Ovary (tissue), 9 donors: ENCODE measurements around the gene THRB. TPM values are rescaled to one million over a fixed set of nuclear protein-coding genes. Genes with fewer than 3 reads are reported as not detected.

Source experiments
- DNase-seq, 5 donors: peaks; one replicate each; pipeline ENCODE4 v3.0.0-alpha.2; 2019 to 2020
- H3K27ac ChIP-seq, 2 donors: fragments of 200-600 bp; one replicate each; pipeline versions ENCODE4 v1.5.1 to v1.8.0; 2019 to 2022
- H3K27me3 ChIP-seq: fragments of 200-600 bp; one replicate; pipeline ENCODE4 v1.8.0; 2022
- H3K36me3 ChIP-seq: fragments of 200-600 bp; sonication (generic); one replicate; pipeline ENCODE4 v1.5.1; 2019
- H3K4me1 ChIP-seq: one replicate; pipeline ENCODE4 v1.8.1; 2013; ENCODE audit warnings: mild to moderate bottlenecking, moderate library complexity; ENCODE audit not compliant: insufficient read depth
- H3K4me3 ChIP-seq: fragments of 200-600 bp; sonication (generic); one replicate; pipeline ENCODE4 v1.5.1; 2017
- H3K9me3 ChIP-seq, 2 donors: fragments of 200-600 bp in 1 of 2; sonication (generic) in 1 of 2; one replicate each; pipeline versions ENCODE4 v1.5.1 to v1.8.1; 2013 to 2019; ENCODE audit warnings: mild to moderate bottlenecking in 1 of 2, moderate library complexity in 1 of 2
- EP300 ChIP-seq: sonication (generic); formaldehyde crosslinking; IDR thresholded peaks from one replicate; pipeline ENCODE4 v1.6.1; 2017; ENCODE audit warnings: antibody characterized with exemption
- POLR2A ChIP-seq: fragments of 450-650 bp; IDR thresholded peaks from one replicate; pipeline ENCODE4 v1.6.1; 2017; ENCODE audit warnings: antibody characterized with exemption, mild to moderate bottlenecking, moderate library complexity
- WGBS, 3 donors: extraction: QIAGEN DNeasy Blood & Tissue Kit in 1 of 3; methylation state at CpG; one replicate each; pipeline versions ENCODE4 v1.1.5 to v1.1.7; 2013 to 2017; 5-methylcytosine and 5-hydroxymethylcytosine counted together
- intact Hi-C, 4 donors: fragments of 100-400 bp; cut with DNase I; formaldehyde crosslinking; loops; one replicate each; pipeline versions ENCODE4 v1.11.0 to v1.15.1; 2022 to 2023
- polyA plus RNA-seq, 2 donors: library from polyadenylated mRNA; stranded (reverse); fragments of 200-250 nt in 1 of 2; fragments of 350-450 nt in 1 of 2; fragmentation: Illumina TruSeq in 1 of 2; extraction: RNeasy Lipid Tissue Mini Kit (QIAGEN cat#74804) in 1 of 2; gene quantifications; one replicate each; pipeline ENCODE4 v1.2.3, GENCODE V29; 2013 to 2014
- total RNA-seq, 7 donors: library from RNA; depleted of rRNA in 2 of 7; stranded (reverse); fragments of >200 nt in 2 of 7; fragmentation: NEBNext Ultra II Directional in 3 of 7; extraction: Animal tissue kit (Norgen Biotek cat#: 25700) in 3 of 7; gene quantifications; one replicate each; pipeline versions ENCODE4 v1.1.0 to v1.2.4, GENCODE V29; 2016 to 2023
- TF ChIP-seq, protein P1 (sequence below), 3 donors: fragments of 450-650 bp in 2 of 3; fragments of 200-600 bp in 1 of 3; IDR thresholded peaks; one replicate each; pipeline versions ENCODE4 v1.5.1 to v1.8.0; 2016 to 2022; ENCODE audit warnings: antibody characterized with exemption in 3 of 3, mild to moderate bottlenecking in 1 of 3
- donor health status: DM: no; HTN: no; CAD: no; lungs with moderate emphysema.
- donor health status: DM: no; HTN: no; CAD: no.
- donor health status: Bipolar disorder and iron deficiency.
- donor health status: DM: yes; HTN: yes; CAD: no.
- donor health status: DM: no; HTN: no; CAD: no.
- donor health status: DM: yes; HTN: yes; CAD: no.

THRB gene
- total and polyA plus RNA-seq, 9 donors: 0.91 to 6.5 (median 3.2) TPM

DNA sequence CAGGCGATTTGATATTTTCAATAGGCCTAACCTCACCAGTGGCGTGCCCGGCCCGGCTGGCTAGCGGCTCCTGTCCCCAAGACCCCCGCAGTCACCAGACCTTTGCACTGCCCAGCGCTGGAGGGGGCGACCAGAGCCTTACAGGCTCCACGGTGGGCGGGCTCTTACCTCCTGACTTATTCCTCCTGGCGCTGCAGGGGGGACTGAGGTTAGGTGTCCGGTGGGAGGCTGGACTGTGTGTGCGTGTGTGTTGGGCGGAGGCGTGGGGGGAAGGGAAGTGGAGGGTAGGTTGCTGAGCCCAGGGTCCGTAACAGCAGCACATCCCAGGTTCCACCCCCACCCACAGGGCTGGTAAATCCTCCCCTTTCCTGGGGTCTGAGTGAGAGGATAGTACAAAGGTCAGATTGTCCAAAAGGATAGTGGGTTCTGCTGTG lies 27.5 kb upstream of the THRB start:
- Histone ChIP-seq H3K36me3 (no peaks in the 10 kb centered on the region), H3K4me3 (peak overlapping the region; percentile 54), H3K27ac (no peak overlapping the region), H3K27me3 (no peaks in the 10 kb centered on the region), H3K4me1 (peaks cover 6% of the 10 kb centered on the region), H3K9me3 (no peaks in the 10 kb centered on the region)
- DNase-seq: peak in 2 of 5 donors; percentile 16 to 42
- intact Hi-C loops: no loop called here
- TF ChIP-seq EP300 (no peak), POLR2A (no peak)
- TF ChIP-seq, protein P1, sequence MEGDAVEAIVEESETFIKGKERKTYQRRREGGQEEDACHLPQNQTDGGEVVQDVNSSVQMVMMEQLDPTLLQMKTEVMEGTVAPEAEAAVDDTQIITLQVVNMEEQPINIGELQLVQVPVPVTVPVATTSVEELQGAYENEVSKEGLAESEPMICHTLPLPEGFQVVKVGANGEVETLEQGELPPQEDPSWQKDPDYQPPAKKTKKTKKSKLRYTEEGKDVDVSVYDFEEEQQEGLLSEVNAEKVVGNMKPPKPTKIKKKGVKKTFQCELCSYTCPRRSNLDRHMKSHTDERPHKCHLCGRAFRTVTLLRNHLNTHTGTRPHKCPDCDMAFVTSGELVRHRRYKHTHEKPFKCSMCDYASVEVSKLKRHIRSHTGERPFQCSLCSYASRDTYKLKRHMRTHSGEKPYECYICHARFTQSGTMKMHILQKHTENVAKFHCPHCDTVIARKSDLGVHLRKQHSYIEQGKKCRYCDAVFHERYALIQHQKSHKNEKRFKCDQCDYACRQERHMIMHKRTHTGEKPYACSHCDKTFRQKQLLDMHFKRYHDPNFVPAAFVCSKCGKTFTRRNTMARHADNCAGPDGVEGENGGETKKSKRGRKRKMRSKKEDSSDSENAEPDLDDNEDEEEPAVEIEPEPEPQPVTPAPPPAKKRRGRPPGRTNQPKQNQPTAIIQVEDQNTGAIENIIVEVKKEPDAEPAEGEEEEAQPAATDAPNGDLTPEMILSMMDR (IDR thresholded peaks at IDR 0.05): no peak
- WGBS, 3 donors: 20 to 28% (median 22%) methylated on average over 16 of the region's 16 CpGs

DNA sequence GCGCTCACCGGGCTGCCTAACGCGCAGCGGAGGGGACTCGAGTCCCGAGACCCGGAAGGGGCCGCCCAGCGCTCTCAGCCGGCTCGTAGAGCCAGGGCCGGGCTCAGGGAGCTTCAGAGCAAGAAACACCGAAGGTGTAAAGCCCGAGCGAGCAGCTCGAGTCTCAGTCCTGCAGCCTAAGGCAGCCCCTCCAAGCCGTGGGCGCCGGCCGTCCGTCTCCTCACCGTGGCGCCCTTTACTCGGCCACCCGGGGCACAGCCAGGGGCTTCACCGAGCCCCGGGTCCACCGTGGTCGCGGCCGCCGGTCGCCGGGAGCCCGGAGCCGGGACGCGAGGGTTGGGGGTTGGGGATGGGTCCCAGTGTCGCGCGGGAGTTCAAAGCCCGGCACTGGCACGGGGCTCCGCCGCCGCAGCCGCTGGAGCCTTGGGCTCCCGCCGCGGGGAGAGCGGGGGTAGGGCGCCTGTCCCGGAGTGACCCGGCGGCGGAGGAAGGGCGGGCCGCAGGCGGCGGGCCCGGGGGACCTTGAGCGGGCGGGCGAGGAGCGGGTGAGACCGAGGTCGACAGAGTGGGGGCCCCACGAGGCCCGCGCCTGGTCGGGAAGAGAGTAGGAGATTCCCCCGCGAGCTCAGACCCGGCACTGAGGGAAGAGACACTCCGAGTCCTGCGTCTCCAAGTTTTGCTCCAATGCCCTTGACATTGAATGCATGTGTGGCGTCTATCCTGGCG lies 26.9 kb upstream of the THRB start:
- Histone ChIP-seq H3K9me3 (no peaks in the 10 kb centered on the region), H3K27ac (peak overlapping the region in 1 of 2 donors; percentile 62), H3K27me3 (no peaks in the 10 kb centered on the region), H3K4me1 (peaks cover 6% of the 10 kb centered on the region), H3K36me3 (no peaks in the 10 kb centered on the region), H3K4me3 (peak overlapping the region; percentile 54)
- WGBS, 3 donors: 1% methylated on average over 52 to 79 of the region's 79 CpGs
- TF ChIP-seq POLR2A: no peak
- TF ChIP-seq, protein P1 (IDR thresholded peaks at IDR 0.05): no peak
- TF ChIP-seq EP300: no peak
- intact Hi-C loops: no loop called here
- peak; percentile 28 to 68 (median 51) for DNase-seq

DNA sequence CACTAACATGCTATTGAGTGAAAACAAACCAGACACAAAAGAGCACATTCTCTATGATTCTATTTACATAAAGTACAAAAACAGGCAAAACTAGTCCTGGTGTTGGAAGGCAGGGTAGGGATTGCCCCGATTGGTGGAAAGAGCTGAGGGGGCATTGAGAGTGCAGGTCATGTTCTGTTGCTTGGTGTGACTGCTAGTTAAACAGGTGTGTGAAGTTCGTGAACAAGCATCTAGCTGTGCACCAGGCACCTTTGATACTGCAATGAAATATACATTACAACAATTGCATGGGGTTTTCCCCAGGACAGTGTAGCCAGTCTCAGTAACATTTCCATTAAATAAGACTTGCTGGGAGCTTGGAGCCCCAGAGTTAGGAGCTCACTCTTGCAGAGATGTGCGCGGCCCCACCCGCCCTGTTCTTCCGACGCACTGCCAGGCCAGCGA lies 26.3 kb upstream of the THRB start:
- TF ChIP-seq, protein P1 (IDR thresholded peaks at IDR 0.05): no peak
- TF ChIP-seq POLR2A: no peak
- no peak for TF ChIP-seq EP300
- Histone ChIP-seq H3K9me3 (no peaks in the 10 kb centered on the region), H3K27ac (peak overlapping the region in 1 of 2 donors; percentile 62), H3K27me3 (no peaks in the 10 kb centered on the region), H3K4me3 (peak overlapping the region; percentile 54), H3K36me3 (no peaks in the 10 kb centered on the region), H3K4me1 (peaks cover 6% of the 10 kb centered on the region)
- WGBS, 3 donors: 9 to 15% (median 15%) methylated on average over 7 to 8 of the region's 8 CpGs
- DNase-seq: no peak
- intact Hi-C loops: no loop called here

DNA sequence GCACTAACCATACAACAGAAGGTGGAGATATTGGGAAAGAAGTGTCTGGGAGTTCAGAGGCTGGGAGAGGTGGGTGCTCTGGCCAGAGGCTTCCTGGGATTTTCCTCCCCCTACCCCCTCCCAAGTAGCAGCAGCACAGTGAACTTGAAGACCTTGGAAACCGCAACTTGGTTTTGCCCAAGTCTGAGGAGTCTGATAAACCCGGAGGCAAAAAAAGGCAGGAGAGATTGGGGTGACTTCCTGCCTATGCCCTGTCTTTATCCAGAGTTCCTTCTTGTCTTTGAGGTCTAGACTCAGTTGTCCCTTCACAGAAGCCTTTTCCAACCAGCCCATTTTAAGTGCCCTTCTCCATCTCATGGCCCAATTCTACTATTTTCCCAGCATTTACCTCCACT lies 25.4 kb upstream of the THRB start:
- Histone ChIP-seq H3K9me3 (no peaks in the 10 kb centered on the region), H3K36me3 (no peaks in the 10 kb centered on the region), H3K27ac (no peak overlapping the region), H3K4me3 (no peak overlapping the region), H3K27me3 (no peaks in the 10 kb centered on the region), H3K4me1 (peaks cover 6% of the 10 kb centered on the region)
- DNase-seq: no peak
- TF ChIP-seq, protein P1 (IDR thresholded peaks at IDR 0.05): no peak
- TF ChIP-seq POLR2A: no peak
- WGBS, 3 donors: 85 to 94% (median 91%) methylated on average over 2 of the region's 2 CpGs
- intact Hi-C loops: no loop called here
